A673 (cell line): Measurements from ENCODE around the gene LYPD4. TPM values are rescaled to one million over a fixed set of nuclear protein-coding genes. Genes with fewer than 3 reads are reported as not detected.

Source experiments
- BruUV-seq: library from RNA; stranded (reverse); fragments of 400-500 nt; replicated peaks from 2 replicates; lab custom pipeline; 2021; lab: Mats Ljungman, UMichigan
- CTCF ChIA-PET: fragments of 300-600 bp; sonication (Branson Sonifier 250); formaldehyde crosslinking; loops from one replicate; lab custom pipeline; 2022; ENCODE audit warnings: antibody characterized with exemption; lab: Charles Lee
- POLR2A ChIA-PET: fragments of 300-600 bp; sonication (Branson Sonifier 250); formaldehyde crosslinking; loops from one replicate; lab custom pipeline; 2022; ENCODE audit warnings: antibody characterized with exemption; ENCODE audit not compliant: low non-redundant PET; lab: Charles Lee
- DNase-seq: peaks from one replicate; pipeline ENCODE4 v3.0.0-alpha.2; 2015; ENCODE audit warnings: low spot score
- H3K27ac ChIP-seq: fragments of 200-600 bp; sonication (generic); 2 replicates; pipeline ENCODE4 v1.5.1; 2016; ENCODE audit warnings: mixed run types, low read depth, mild to moderate bottlenecking, mixed read lengths, antibody characterized with exemption, low read length; ENCODE audit not compliant: poor library complexity, severe bottlenecking
- H3K27me3 ChIP-seq: fragments of 200-600 bp; sonication (generic); replicated peaks from 2 replicates; pipeline ENCODE4 v1.6.1; 2017; ENCODE audit warnings: mixed run types, low read depth, mild to moderate bottlenecking, mixed read lengths, antibody characterized with exemption, low read length; ENCODE audit not compliant: insufficient read depth, poor library complexity
- H3K36me3 ChIP-seq: fragments of 200-600 bp; sonication (generic); 2 replicates; pipeline ENCODE4 v1.6.1; 2016; ENCODE audit warnings: mixed run types, mild to moderate bottlenecking, mixed read lengths, antibody characterized with exemption, low read length; ENCODE audit not compliant: insufficient read depth, poor library complexity, severe bottlenecking
- H3K4me1 ChIP-seq: fragments of 200-600 bp; sonication (generic); 2 replicates; pipeline ENCODE4 v1.6.1; 2017; ENCODE audit warnings: mixed run types, mild to moderate bottlenecking, mixed read lengths, antibody characterized with exemption, low read length; ENCODE audit not compliant: insufficient read depth, poor library complexity, severe bottlenecking
- H3K4me3 ChIP-seq: fragments of 200-600 bp; sonication (generic); 2 replicates; pipeline ENCODE4 v1.5.1; 2016; ENCODE audit warnings: low read depth, mixed run types, mild to moderate bottlenecking, mixed read lengths, low read length; ENCODE audit not compliant: poor library complexity, severe bottlenecking
- H3K9me3 ChIP-seq: fragments of 200-600 bp; sonication (generic); 2 replicates; pipeline ENCODE4 v1.6.1; 2016; ENCODE audit warnings: mixed run types, low read depth, mild to moderate bottlenecking, mixed read lengths, antibody characterized with exemption, low read length; ENCODE audit not compliant: poor library complexity, severe bottlenecking
- CTCF ChIP-seq: fragments of 300-800, 200-600 bp; sonication (generic); conservative IDR thresholded peaks from 2 replicates; pipeline ENCODE4 v1.5.1; 2017; ENCODE audit warnings: low read depth, mild to moderate bottlenecking, antibody characterized with exemption, low read length, moderate library complexity, mixed read lengths
- EZH2 ChIP-seq: fragments of 200-600 bp; sonication (generic); IDR thresholded peaks from 2 replicates; pipeline ENCODE4 v1.6.1; 2017; ENCODE audit warnings: borderline replicate concordance, low read depth, mild to moderate bottlenecking, mixed read lengths, antibody characterized with exemption, low read length; ENCODE audit not compliant: poor library complexity, severe bottlenecking
- intact Hi-C: fragments of 100-400 bp; cut with micrococcal nuclease; formaldehyde crosslinking; loops from one replicate; pipeline ENCODE4 v1.10.0; 2022; ENCODE audit not compliant: unreplicated experiment
- total RNA-seq: library from RNA; stranded (reverse); gene quantifications from 2 replicates; pipeline ENCODE4 v1.2.3, GENCODE V29; 2021

Gene LYPD4
- total RNA-seq, 1 experiment from 2014 or later = not detected

DNA sequence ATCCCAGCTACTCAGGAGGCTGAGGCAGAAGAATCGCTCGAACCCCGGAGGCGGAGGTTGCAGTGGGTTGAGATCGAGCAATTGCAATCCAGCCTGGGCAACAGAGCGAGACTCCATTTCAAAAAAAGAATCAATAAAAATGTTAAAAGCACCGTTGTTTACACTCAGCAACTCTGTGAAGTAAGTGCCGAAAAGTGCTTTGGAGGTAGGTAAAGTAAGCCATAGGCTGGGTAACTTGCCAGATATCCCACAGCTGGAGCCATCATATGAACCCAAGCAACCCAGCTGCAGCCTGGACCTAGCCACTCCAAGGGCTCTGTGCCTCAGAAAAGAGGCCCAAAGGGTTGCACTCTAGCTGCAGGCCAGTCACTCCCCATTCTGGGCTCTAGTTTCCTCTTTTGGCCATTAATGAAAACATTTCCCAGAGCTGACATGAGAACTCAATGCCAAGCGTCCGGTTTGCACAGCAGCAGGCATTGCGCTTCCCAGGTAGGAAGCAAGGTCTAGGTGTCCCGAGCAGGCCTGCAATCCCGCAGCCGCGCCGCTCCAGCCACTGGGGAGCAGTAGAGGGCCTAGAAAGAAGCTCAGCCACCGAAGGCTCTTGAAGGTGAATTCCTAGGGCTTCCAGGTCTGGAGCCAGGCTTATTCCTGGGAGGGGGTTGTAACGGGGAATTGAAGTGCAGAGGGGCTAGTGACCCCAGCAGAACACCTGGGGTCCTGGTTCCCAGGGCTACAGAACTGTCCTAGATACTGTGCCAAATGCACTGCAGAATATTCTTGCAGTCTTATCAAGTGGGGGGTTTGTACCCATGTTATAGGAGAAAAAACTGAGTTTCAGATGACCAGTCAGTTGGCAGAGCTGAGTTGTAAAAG is 28.5 kb upstream of the LYPD4 start:
- ChIA-PET POLR2A (interaction anchor here (0.6 to 0.7 kb wide), 2 partner anchors 23 to 1725 kb away, joined by 3 read pairs; no protein-coding TSS in a partner anchor), CTCF (interaction anchor here (0.6 to 1.1 kb wide), 5 partner anchors 11 to 173 kb away, joined by 3 to 7 read pairs (median 4); partner anchors contain the start of gene RABAC1)
- Histone ChIP-seq H3K4me3 (no peak overlapping the region), H3K9me3 (no peaks in the 10 kb centered on the region), H3K27me3 (no peaks in the 10 kb centered on the region), H3K27ac (peak overlapping the region; percentile 56), H3K36me3 (peaks cover 50% of the 10 kb centered on the region), H3K4me1 (peaks cover 27% of the 10 kb centered on the region)
- TSS peak; percentile 4 for BruUV-seq
- peak; percentile 86 for TF ChIP-seq CTCF
- no peak for TF ChIP-seq EZH2
- peak; percentile 81 for DNase-seq
- intact Hi-C loops = loop anchor here (1.0 kb wide), 1 partner anchor 78 kb away; no protein-coding TSS in a partner anchor

DNA sequence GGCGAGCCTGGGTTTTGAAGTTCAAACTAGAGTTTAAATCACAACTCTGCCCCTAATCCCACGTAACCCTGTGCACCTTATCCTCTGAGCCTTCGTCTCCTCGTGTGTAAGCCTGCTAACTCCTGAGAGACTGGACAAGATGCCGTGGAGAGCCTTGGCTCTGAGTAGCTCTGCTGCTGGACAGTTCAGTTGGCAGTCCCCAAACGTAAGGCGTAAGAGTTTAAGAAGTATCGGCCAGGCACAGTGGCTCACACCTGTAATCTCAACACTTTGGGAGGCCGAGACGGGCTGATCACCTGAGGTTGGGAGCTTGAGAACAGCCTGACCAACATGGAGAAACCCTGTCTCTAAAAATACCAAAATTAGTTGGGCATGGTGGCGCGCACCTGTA is 27.9 kb upstream of the LYPD4 start:
- no peaks in the 10 kb centered on the region for H3K9me3 ChIP-seq
- no peak for TF ChIP-seq CTCF
- no peak for TF ChIP-seq EZH2
- H3K27ac ChIP-seq = peak overlapping the region; percentile 56
- POLR2A ChIA-PET = no interaction called here
- BruUV-seq = no TSS peak
- no peak for DNase-seq
- no peak overlapping the region for H3K4me3 ChIP-seq
- no peaks in the 10 kb centered on the region for H3K27me3 ChIP-seq
- intact Hi-C loops = no loop called here
- H3K4me1 ChIP-seq = peaks cover 26% of the 10 kb centered on the region
- CTCF ChIA-PET = interaction anchor here (1.1 kb wide), 1 partner anchor 87 kb away, joined by 4 read pairs; the partner anchor contains the start of gene RABAC1
- peaks cover 56% of the 10 kb centered on the region for H3K36me3 ChIP-seq

GRCh38 chr19:41871573-41872383 is 27.3 kb upstream of the LYPD4 start:
- DNase-seq = no peak
- Histone ChIP-seq H3K9me3 (no peaks in the 10 kb centered on the region), H3K4me1 (peaks cover 22% of the 10 kb centered on the region), H3K4me3 (no peak overlapping the region), H3K36me3 (peaks cover 62% of the 10 kb centered on the region), H3K27me3 (no peaks in the 10 kb centered on the region), H3K27ac (peak overlapping the region; percentile 56)
- BruUV-seq = no TSS peak
- ChIA-PET POLR2A (no interaction called here), CTCF (no interaction called here)
- intact Hi-C loops = no loop called here
- TF ChIP-seq CTCF (no peak), EZH2 (no peak)
